ENCODE results near the gene NCOA7. TPM values are rescaled to one million over a fixed set of nuclear protein-coding genes. Genes with fewer than 3 reads are reported as not detected.

Gene NCOA7
- total RNA-seq, 1 experiment from 2014 or later: 14.4 TPM

DNA sequence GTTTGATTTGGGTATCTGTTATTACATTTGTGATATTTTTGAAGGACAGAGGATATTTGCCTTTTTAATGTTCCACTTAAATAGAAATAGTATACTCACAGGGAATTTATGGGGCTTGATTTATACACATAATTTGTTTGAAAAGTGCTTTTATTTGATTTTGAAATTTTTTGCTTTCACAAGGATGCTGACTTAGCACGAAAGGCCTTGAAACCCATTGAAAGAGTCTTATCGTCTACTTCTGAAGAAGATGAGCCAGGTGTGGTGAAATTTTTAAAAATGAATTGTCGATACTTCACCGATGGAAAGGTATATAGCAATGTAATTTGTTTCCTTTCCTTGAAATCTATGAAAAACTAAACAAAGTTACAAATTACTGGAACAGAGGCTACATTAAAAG lies 91.5 kb downstream of the NCOA7 start (continued):
- TF ChIP-seq, protein P1, sequence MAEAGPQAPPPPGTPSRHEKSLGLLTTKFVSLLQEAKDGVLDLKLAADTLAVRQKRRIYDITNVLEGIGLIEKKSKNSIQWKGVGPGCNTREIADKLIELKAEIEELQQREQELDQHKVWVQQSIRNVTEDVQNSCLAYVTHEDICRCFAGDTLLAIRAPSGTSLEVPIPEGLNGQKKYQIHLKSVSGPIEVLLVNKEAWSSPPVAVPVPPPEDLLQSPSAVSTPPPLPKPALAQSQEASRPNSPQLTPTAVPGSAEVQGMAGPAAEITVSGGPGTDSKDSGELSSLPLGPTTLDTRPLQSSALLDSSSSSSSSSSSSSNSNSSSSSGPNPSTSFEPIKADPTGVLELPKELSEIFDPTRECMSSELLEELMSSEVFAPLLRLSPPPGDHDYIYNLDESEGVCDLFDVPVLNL (CRISPR knock-in tag; IDR thresholded peaks at IDR 0.05; ENCODE audit: borderline replicate concordance, low read depth): no peak
- TF ChIP-seq ZNF219 (CRISPR knock-in tag; IDR thresholded peaks at IDR 0.05; ENCODE audit: borderline replicate concordance) (no peak), ZBTB21 (CRISPR knock-in tag; IDR thresholded peaks at IDR 0.05; ENCODE audit: borderline replicate concordance) (no peak), IRF2 (CRISPR knock-in tag; IDR thresholded peaks at IDR 0.05; ENCODE audit: borderline replicate concordance, low read depth) (no peak)
- TF ChIP-seq, protein P2, sequence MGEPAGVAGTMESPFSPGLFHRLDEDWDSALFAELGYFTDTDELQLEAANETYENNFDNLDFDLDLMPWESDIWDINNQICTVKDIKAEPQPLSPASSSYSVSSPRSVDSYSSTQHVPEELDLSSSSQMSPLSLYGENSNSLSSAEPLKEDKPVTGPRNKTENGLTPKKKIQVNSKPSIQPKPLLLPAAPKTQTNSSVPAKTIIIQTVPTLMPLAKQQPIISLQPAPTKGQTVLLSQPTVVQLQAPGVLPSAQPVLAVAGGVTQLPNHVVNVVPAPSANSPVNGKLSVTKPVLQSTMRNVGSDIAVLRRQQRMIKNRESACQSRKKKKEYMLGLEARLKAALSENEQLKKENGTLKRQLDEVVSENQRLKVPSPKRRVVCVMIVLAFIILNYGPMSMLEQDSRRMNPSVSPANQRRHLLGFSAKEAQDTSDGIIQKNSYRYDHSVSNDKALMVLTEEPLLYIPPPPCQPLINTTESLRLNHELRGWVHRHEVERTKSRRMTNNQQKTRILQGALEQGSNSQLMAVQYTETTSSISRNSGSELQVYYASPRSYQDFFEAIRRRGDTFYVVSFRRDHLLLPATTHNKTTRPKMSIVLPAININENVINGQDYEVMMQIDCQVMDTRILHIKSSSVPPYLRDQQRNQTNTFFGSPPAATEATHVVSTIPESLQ (CRISPR knock-in tag; IDR thresholded peaks at IDR 0.05): no peak

DNA sequence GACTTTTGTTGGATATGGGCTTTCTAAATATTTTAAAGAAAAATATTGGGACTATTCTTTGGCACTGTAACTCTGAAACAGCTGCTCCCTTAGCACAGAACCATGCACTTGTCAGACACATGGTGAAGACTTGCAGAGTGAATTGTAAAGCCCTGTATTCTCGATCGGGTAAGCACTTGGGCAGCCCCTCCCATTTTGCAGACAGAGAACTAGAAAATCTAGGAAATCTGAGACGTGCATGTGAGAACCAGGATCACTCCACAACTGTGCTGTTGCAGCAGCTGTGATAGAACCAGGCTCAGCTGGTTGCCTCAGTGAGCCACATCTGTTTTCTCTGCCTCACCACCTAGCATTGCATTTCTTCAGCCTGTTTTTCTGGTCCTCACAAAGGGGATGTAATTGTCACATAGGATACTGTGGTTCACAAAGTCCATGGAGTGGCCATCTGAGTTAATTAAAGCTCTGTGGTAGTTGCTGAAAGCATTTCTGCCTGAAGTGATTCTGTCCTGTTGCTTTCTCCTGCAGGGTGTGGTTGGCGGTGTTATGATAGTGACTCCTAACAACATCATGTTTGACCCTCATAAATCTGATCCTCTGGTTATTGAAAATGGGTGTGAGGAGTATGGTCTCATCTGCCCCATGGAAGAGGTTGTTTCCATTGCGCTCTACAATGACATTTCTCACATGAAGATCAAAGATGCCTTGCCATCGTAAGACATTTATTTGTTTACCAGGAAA lies 94.0 kb downstream of the NCOA7 start:
- no peak overlapping the region for H3K4me3 Mint-ChIP-seq
- no peaks in the 10 kb centered on the region for H3K27me3 Mint-ChIP-seq (ENCODE audit: low read depth)
- ATAC-seq (no peak; the same call in 1 of the 2 replicates), DNase-seq (ENCODE audit: low spot score) (no peak)
- no peak for TF ChIP-seq ZSCAN18 (CRISPR knock-in tag; IDR thresholded peaks at IDR 0.05)
- no peak for TF ChIP-seq ZNF138 (CRISPR knock-in tag; conservative IDR thresholded peaks at IDR 0.05)
- no peak for TF ChIP-seq MLX (CRISPR knock-in tag; IDR thresholded peaks at IDR 0.05)
- no peak for TF ChIP-seq TCF7 (CRISPR knock-in tag; IDR thresholded peaks at IDR 0.05; ENCODE audit: low read depth)
- no peak for TF ChIP-seq SOX15 (CRISPR knock-in tag; IDR thresholded peaks at IDR 0.05)
- no peak for TF ChIP-seq NFE2L1 (CRISPR knock-in tag; IDR thresholded peaks at IDR 0.05)
- TF ChIP-seq, protein P3, sequence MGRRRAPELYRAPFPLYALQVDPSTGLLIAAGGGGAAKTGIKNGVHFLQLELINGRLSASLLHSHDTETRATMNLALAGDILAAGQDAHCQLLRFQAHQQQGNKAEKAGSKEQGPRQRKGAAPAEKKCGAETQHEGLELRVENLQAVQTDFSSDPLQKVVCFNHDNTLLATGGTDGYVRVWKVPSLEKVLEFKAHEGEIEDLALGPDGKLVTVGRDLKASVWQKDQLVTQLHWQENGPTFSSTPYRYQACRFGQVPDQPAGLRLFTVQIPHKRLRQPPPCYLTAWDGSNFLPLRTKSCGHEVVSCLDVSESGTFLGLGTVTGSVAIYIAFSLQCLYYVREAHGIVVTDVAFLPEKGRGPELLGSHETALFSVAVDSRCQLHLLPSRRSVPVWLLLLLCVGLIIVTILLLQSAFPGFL (CRISPR knock-in tag; IDR thresholded peaks at IDR 0.05; ENCODE audit: borderline replicate concordance): no peak
- no peak for TF ChIP-seq FOXP1 (CRISPR knock-in tag; IDR thresholded peaks at IDR 0.05; ENCODE audit: borderline replicate concordance)
- TF ChIP-seq, protein P2 (CRISPR knock-in tag; IDR thresholded peaks at IDR 0.05): no peak
- TF ChIP-seq, protein P4, sequence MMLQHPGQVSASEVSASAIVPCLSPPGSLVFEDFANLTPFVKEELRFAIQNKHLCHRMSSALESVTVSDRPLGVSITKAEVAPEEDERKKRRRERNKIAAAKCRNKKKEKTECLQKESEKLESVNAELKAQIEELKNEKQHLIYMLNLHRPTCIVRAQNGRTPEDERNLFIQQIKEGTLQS (CRISPR knock-in tag; conservative IDR thresholded peaks at IDR 0.05): no peak
- ChIA-PET CTCF (interaction anchor here (0.7 to 2.4 kb wide), 2 partner anchors 22 to 71 kb away, joined by 3 to 5 read pairs; partner anchors contain the start of gene HINT3), POLR2A (no interaction called here)
- peaks cover 9% of the 10 kb centered on the region; the same call in 1 of the 2 replicates for H3K36me3 Mint-ChIP-seq
- H3K27ac Mint-ChIP-seq: no peak overlapping the region
- H3K9me3 Mint-ChIP-seq: no peaks in the 10 kb centered on the region
- H3K4me1 Mint-ChIP-seq: peaks cover 6% of the 10 kb centered on the region; the same call in 1 of the 2 replicates
